GM23338 (cell line): ENCODE data around the gene HBB. TPM values are rescaled to one million over a fixed set of nuclear protein-coding genes. Genes with fewer than 3 reads are reported as not detected.
A peak's percentile ranks its signal among the peaks of the same experiment; 100 is the strongest.

Experiments
- ATAC-seq: fragments of 200-7000 bp; cut with Tn5 transposase; 3 replicates; pipeline ENCODE4 v1.9.1; 2020
- DNase-seq: peaks from one replicate; pipeline ENCODE4 v3.0.0-alpha.2; 2015; ENCODE audit warnings: low spot score
- H2AFZ ChIP-seq: fragments of 200-600 bp; sonication (generic); 2 replicates; pipeline ENCODE4 v1.8.0; 2016; ENCODE audit warnings: antibody characterized with exemption, mild to moderate bottlenecking, moderate library complexity
- H3F3A ChIP-seq: fragments of 200-600 bp; sonication (generic); replicated peaks from 2 replicates; pipeline ENCODE4 v1.8.0; 2017; ENCODE audit warnings: antibody characterized with exemption, mixed run types, low read depth
- H3K27ac ChIP-seq: fragments of 200-600 bp; sonication (generic); 2 replicates; pipeline ENCODE4 v1.6.1; 2016; ENCODE audit warnings: low read depth
- H3K27me3 ChIP-seq: fragments of 200-600 bp; sonication (generic); 2 replicates; pipeline ENCODE4 v1.8.0; 2016; ENCODE audit warnings: mild to moderate bottlenecking, mixed run types, moderate library complexity; ENCODE audit not compliant: insufficient read depth
- H3K36me3 ChIP-seq: fragments of 200-600 bp; sonication (generic); 2 replicates; pipeline ENCODE4 v1.8.0; 2016; ENCODE audit warnings: mild to moderate bottlenecking; ENCODE audit not compliant: insufficient read depth
- H3K4me1 ChIP-seq: fragments of 200-600 bp; sonication (generic); 2 replicates; pipeline ENCODE4 v1.8.0; 2016; ENCODE audit warnings: mild to moderate bottlenecking, moderate library complexity; ENCODE audit not compliant: insufficient read depth
- H3K4me2 ChIP-seq: fragments of 200-600 bp; sonication (generic); 2 replicates; pipeline ENCODE4 v1.7.1; 2017; ENCODE audit warnings: mixed run types
- H3K4me3 ChIP-seq: fragments of 200-600 bp; sonication (generic); 2 replicates; pipeline ENCODE4 v1.6.1; 2016; ENCODE audit warnings: mixed run types
- H3K79me2 ChIP-seq: fragments of 200-600 bp; sonication (generic); replicated peaks from 2 replicates; pipeline ENCODE4 v1.8.0; 2017; ENCODE audit warnings: mild to moderate bottlenecking; ENCODE audit not compliant: insufficient read depth
- H3K9me2 ChIP-seq: fragments of 200-600 bp; sonication (generic); 2 replicates; pipeline ENCODE4 v1.8.0; 2017; ENCODE audit not compliant: insufficient read depth
- H4K20me1 ChIP-seq: fragments of 200-600 bp; sonication (generic); replicated peaks from 2 replicates; pipeline ENCODE4 v1.8.0; 2017; ENCODE audit warnings: mild to moderate bottlenecking; ENCODE audit not compliant: insufficient read depth
- H3K27ac Mint-ChIP-seq: 2 replicates; pipeline ENCODE4 v1.8.0; 2020; ENCODE audit warnings: inconsistent platforms, mild to moderate bottlenecking, moderate library complexity, mixed read lengths
- H3K27me3 Mint-ChIP-seq: 3 replicates; pipeline ENCODE4 v1.8.0; 2022; ENCODE audit warnings: low read depth, mild to moderate bottlenecking, moderate library complexity, mixed read lengths, inconsistent platforms; ENCODE audit not compliant: insufficient read depth, poor library complexity
- H3K36me3 Mint-ChIP-seq: 3 replicates; pipeline ENCODE4 v1.8.0; 2021; ENCODE audit warnings: low read depth, mild to moderate bottlenecking, inconsistent platforms, moderate library complexity, mixed read lengths
- H3K4me1 Mint-ChIP-seq: 3 replicates; pipeline ENCODE4 v1.8.0; 2020; ENCODE audit warnings: mild to moderate bottlenecking, inconsistent platforms, mixed read lengths
- H3K4me3 Mint-ChIP-seq: 3 replicates; pipeline ENCODE4 v1.8.0; 2021; ENCODE audit warnings: moderate library complexity, mild to moderate bottlenecking, inconsistent platforms, mixed read lengths
- H3K9me3 Mint-ChIP-seq: 3 replicates; pipeline ENCODE4 v1.8.0; 2020; ENCODE audit warnings: moderate library complexity, mild to moderate bottlenecking, inconsistent platforms, mixed read lengths
- CREB1 ChIP-seq: fragments of 250-450 bp; sonication (Bioruptor Pico); IDR thresholded peaks from 2 replicates; pipeline ENCODE4 v1.5.0; 2020; ENCODE audit warnings: low read depth, mild to moderate bottlenecking, moderate library complexity
- CTCF ChIP-seq, 2 experiments: fragments of 200-600 bp in 1 of 2; sonication (generic) in 1 of 2; conservative IDR thresholded peaks; 2 replicates each; pipeline versions ENCODE4 v1.5.1 to v1.6.1; 2016 to 2017; ENCODE audit warnings: antibody characterized with exemption in 2 of 2, low read depth in 2 of 2, mild to moderate bottlenecking in 2 of 2, moderate library complexity in 1 of 2
- ETS1 ChIP-seq: IDR thresholded peaks from 2 replicates; pipeline ENCODE4 v1.6.1; 2016; ENCODE audit warnings: antibody characterized with exemption
- EZH2 ChIP-seq: fragments of 200-600 bp; sonication (generic); IDR thresholded peaks from one replicate; pipeline ENCODE4 v1.8.0; 2017; ENCODE audit warnings: antibody characterized with exemption, mild to moderate bottlenecking, low read depth; ENCODE audit not compliant: unreplicated experiment
- EZH2phosphoT487 ChIP-seq: fragments of 200-600 bp; sonication (generic); IDR thresholded peaks from one replicate; pipeline ENCODE4 v1.8.1; 2018; ENCODE audit warnings: antibody characterized with exemption; ENCODE audit not compliant: unreplicated experiment
- JUNB ChIP-seq: IDR thresholded peaks from one replicate; pipeline ENCODE4 v1.6.1; 2016; ENCODE audit warnings: antibody characterized with exemption; ENCODE audit not compliant: unreplicated experiment
- NANOG ChIP-seq: IDR thresholded peaks from 2 replicates; pipeline ENCODE4 v1.6.1; 2016; ENCODE audit warnings: antibody characterized with exemption, borderline replicate concordance
- POLR2AphosphoS5 ChIP-seq: IDR thresholded peaks from 2 replicates; pipeline ENCODE4 v1.6.1; 2016; ENCODE audit warnings: antibody characterized with exemption, low read depth
- REST ChIP-seq: IDR thresholded peaks from one replicate; pipeline ENCODE4 v1.6.1; 2018; ENCODE audit warnings: antibody characterized with exemption; ENCODE audit not compliant: unreplicated experiment
- STAT1 ChIP-seq: IDR thresholded peaks from one replicate; pipeline ENCODE4 v1.6.1; 2016; ENCODE audit warnings: antibody characterized with exemption; ENCODE audit not compliant: unreplicated experiment
- ZNF114 ChIP-seq: fragments of 250-450 bp; sonication (Bioruptor Pico); IDR thresholded peaks from 2 replicates; pipeline ENCODE4 v1.5.0; 2020; ENCODE audit warnings: mild to moderate bottlenecking, moderate library complexity
- ZNF331 ChIP-seq: fragments of 250-450 bp; sonication (Bioruptor Pico); IDR thresholded peaks from 2 replicates; pipeline ENCODE4 v1.5.0; 2020; ENCODE audit warnings: low read depth, mild to moderate bottlenecking, moderate library complexity
- ZNF462 ChIP-seq: fragments of 250-450 bp; sonication (Bioruptor Pico); IDR thresholded peaks from 2 replicates; pipeline ENCODE4 v1.5.0; 2020; ENCODE audit warnings: mild to moderate bottlenecking, moderate library complexity
- polyA plus RNA-seq: library from polyadenylated mRNA; unstranded; fragments of >200 nt; fragmentation: Nextera tagmentation; extraction: Ambion mirVana; gene quantifications from 2 replicates; pipeline ENCODE4 v1.2.1, GENCODE V29; 2016
- total RNA-seq: library from RNA; depleted of rRNA; stranded (reverse); fragments of >200 nt; shearing (Covaris generic); gene quantifications from 2 replicates; pipeline ENCODE4 v1.2.3, GENCODE V29; 2014

Gene HBB
- total and polyA plus RNA-seq, 2 experiments from 2014 or later = not detected

GRCh38 chr11:5210376-5210885, 16.4 kb downstream of the HBB start:
- Histone ChIP-seq H3K4me1 (0 out of 2 replicates have a peak, but pooled peaks cover 7% of the 10 kb centered on the region), H3F3A (no peaks in the 10 kb centered on the region), H3K36me3 (no peaks in the 10 kb centered on the region), H2AFZ (peak overlapping the region; percentile 12; the same call in 1 of the 2 replicates), H4K20me1 (no peaks in the 10 kb centered on the region), H3K4me3 (no peak overlapping the region), H3K4me2 (no peak overlapping the region), H3K27ac (no peak overlapping the region), H3K27me3 (no peaks in the 10 kb centered on the region), H3K9me2 (peaks cover 6% of the 10 kb centered on the region; the same call in 1 of the 2 replicates), H3K79me2 (no peaks in the 10 kb centered on the region)
- no peaks in the 10 kb centered on the region for H3K36me3 Mint-ChIP-seq
- 0 out of 3 replicates have a peak, but pooled peaks cover 7% of the 10 kb centered on the region for H3K4me1 Mint-ChIP-seq
- no peak for DNase-seq
- no peaks in the 10 kb centered on the region; the same call in 2 of the 3 replicates for H3K9me3 Mint-ChIP-seq
- no peak; the same call in 2 of the 3 replicates for ATAC-seq
- TF ChIP-seq NANOG (no peak), EZH2 (no peak), EZH2phosphoT487 (no peak), ZNF114 (CRISPR knock-in tag) (no peak), ZNF462 (CRISPR knock-in tag) (no peak), POLR2AphosphoS5 (no peak), ETS1 (no peak), STAT1 (no peak), ZNF331 (CRISPR knock-in tag) (no peak), CREB1 (CRISPR knock-in tag) (no peak), CTCF (conservative IDR thresholded peaks at IDR 0.05; ENCODE audit: low read depth in 2 of 2) (no peak), JUNB (no peak), REST (no peak)
- H3K27me3 Mint-ChIP-seq = peaks cover 4% of the 10 kb centered on the region
- no peak overlapping the region for H3K4me3 Mint-ChIP-seq
- no peak overlapping the region for H3K27ac Mint-ChIP-seq
